Breast epithelium (tissue), 3 donors: ENCODE data around the gene JSRP1.

Experiments
- CTCF ChIP-seq, 3 donors: fragments of 450-650 bp; IDR thresholded peaks; one replicate each; pipeline ENCODE4 v1.5.1; 2016 to 2017; ENCODE audit warnings: antibody characterized with exemption in 3 of 3, mild to moderate bottlenecking in 3 of 3, moderate library complexity in 3 of 3
- POLR2A ChIP-seq: fragments of 450-650 bp; IDR thresholded peaks from one replicate; pipeline ENCODE4 v1.6.1; 2016; ENCODE audit warnings: antibody characterized with exemption, mild to moderate bottlenecking, moderate library complexity
- POLR2AphosphoS5 ChIP-seq, 3 donors: sonication (generic); formaldehyde crosslinking; IDR thresholded peaks; one replicate each; pipeline ENCODE4 v1.6.1; 2017; ENCODE audit warnings: antibody characterized with exemption in 3 of 3

GRCh38 chr19:2219726-2220125 lies 36.5 kb downstream of the JSRP1 start:
- no peak for TF ChIP-seq POLR2A
- no peak for TF ChIP-seq POLR2AphosphoS5 (IDR thresholded peaks at IDR 0.05)
- no peak for TF ChIP-seq CTCF (IDR thresholded peaks at IDR 0.05)
